Mesodermal cell (in vitro differentiated cells): ENCODE results near the gene FOXK1.
"Not testable (repeated sequence)": the region's sequence is repeated elsewhere in the genome, so short reads cannot be mapped to it uniquely, and the experiment has no call there.

ENCODE experiments used
- H3K27ac ChIP-seq: 2 replicates; pipeline ENCODE4 v1.7.0; 2013; ENCODE audit warnings: mild to moderate bottlenecking, low read depth, low read length, moderate library complexity; ENCODE audit not compliant: severe bottlenecking
- H3K36me3 ChIP-seq: 2 replicates; pipeline ENCODE4 v1.7.1; 2013; ENCODE audit warnings: mild to moderate bottlenecking, low read length, moderate library complexity; ENCODE audit not compliant: control insufficient read depth, insufficient read depth
- H3K4me1 ChIP-seq: one replicate; pipeline ENCODE4 v1.7.1; 2013; ENCODE audit warnings: mild to moderate bottlenecking, low read length; ENCODE audit not compliant: insufficient read depth, control insufficient read depth, poor library complexity, severe bottlenecking
- H3K4me3 ChIP-seq: 2 replicates; pipeline ENCODE4 v1.7.0; 2013; ENCODE audit warnings: low read length, control low read depth, mild to moderate bottlenecking; ENCODE audit not compliant: insufficient read depth, poor library complexity, severe bottlenecking; ENCODE audit errors: extremely low read depth
- H3K9me3 ChIP-seq: 2 replicates; pipeline ENCODE4 v1.7.1; 2013; ENCODE audit warnings: mild to moderate bottlenecking, low read length, moderate library complexity; ENCODE audit not compliant: control insufficient read depth
- WGBS, 2 experiments: methylation state at CpG; one replicate each; pipeline ENCODE4 v1.1.5; 2013; ENCODE audit warnings: missing lambda C conversion rate in 2 of 2; ENCODE audit not compliant: insufficient coverage in 2 of 2; 5-methylcytosine and 5-hydroxymethylcytosine counted together

FOXK1 gene

GRCh38 chr7:4797858-4798705 is 116.0 kb downstream of the FOXK1 start:
- Histone ChIP-seq H3K36me3 (peaks cover 16% of the 10 kb centered on the region), H3K27ac (no peak overlapping the region), H3K9me3 (no peaks in the 10 kb centered on the region), H3K4me1 (no peaks in the 10 kb centered on the region), H3K4me3 (no peak overlapping the region)
- WGBS, 2 experiments = 41 to 44% methylated on average over 32 to 33 of the region's 37 CpGs

DNA sequence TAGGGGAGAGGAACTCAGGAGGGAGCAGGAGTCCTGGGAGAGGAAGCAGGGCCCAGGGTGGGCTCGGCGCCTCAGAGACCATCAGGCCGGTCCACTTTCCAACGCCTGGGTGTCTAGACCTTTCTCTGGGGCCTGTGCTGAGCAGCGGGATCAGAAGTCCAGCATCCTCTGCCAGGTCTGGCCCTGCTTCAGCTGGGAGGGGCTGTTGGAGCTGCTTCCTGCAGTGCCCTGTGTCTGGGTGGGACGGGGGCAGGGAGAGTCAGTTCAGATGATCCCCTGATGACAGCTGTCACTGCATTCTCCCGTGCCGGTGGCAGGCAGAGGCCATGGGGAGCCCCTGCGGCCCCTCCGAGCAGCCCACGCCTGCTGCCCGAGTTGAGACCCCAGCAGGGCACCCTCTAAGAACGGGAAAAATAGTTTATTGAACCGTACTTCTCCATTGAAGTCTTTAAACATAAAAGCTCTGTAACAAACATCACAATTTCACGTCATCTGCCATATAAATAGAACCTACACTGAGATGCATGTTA is 116.7 kb downstream of the FOXK1 start:
- 88 to 92% methylated on average over 14 to 15 of the region's 15 CpGs for WGBS, 2 experiments
- Histone ChIP-seq H3K36me3 (peaks cover 11% of the 10 kb centered on the region), H3K9me3 (no peaks in the 10 kb centered on the region), H3K4me3 (no peak overlapping the region), H3K4me1 (no peaks in the 10 kb centered on the region), H3K27ac (no peak overlapping the region)

GRCh38 chr7:4799508-4800268 is 117.6 kb downstream of the FOXK1 start:
- Histone ChIP-seq H3K36me3 (peaks cover 10% of the 10 kb centered on the region), H3K9me3 (no peaks in the 10 kb centered on the region), H3K27ac (no peak overlapping the region), H3K4me1 (no peaks in the 10 kb centered on the region), H3K4me3 (no peak overlapping the region)
- 84 to 92% methylated on average over 34 to 38 of the region's 39 CpGs for WGBS, 2 experiments

GRCh38 chr7:4800487-4800886 is 118.4 kb downstream of the FOXK1 start:
- Histone ChIP-seq H3K27ac (no peak overlapping the region), H3K4me3 (no peak overlapping the region), H3K36me3 (peaks cover 4% of the 10 kb centered on the region), H3K4me1 (no peaks in the 10 kb centered on the region), H3K9me3 (no peaks in the 10 kb centered on the region)
- WGBS, 2 experiments = 94 to 95% methylated on average over 8 to 10 of the region's 10 CpGs

- no peak overlapping the region for H3K27ac ChIP-seq
- whole genome bisulfite sequencing, 2 experiments = 88 to 90% methylated on average over 18 to 24 of the region's 27 CpGs
- H3K4me1 ChIP-seq = no peaks in the 10 kb centered on the region
- peaks cover 2% of the 10 kb centered on the region for H3K36me3 ChIP-seq
- H3K9me3 ChIP-seq = no peaks in the 10 kb centered on the region
- no peak overlapping the region for H3K4me3 ChIP-seq
Observed at GRCh38 chr7:4800926-4801838, 119.1 kb downstream of the FOXK1 start.

GRCh38 chr7:4801839-4802231 is 119.7 kb downstream of the FOXK1 start:
- Histone ChIP-seq H3K4me1 (no peaks in the 10 kb centered on the region), H3K4me3 (no peak overlapping the region), H3K27ac (no peak overlapping the region), H3K36me3 (no peaks in the 10 kb centered on the region), H3K9me3 (no peaks in the 10 kb centered on the region)
- WGBS, 2 experiments = 90 to 91% methylated on average over 12 to 18 of the region's 18 CpGs

DNA sequence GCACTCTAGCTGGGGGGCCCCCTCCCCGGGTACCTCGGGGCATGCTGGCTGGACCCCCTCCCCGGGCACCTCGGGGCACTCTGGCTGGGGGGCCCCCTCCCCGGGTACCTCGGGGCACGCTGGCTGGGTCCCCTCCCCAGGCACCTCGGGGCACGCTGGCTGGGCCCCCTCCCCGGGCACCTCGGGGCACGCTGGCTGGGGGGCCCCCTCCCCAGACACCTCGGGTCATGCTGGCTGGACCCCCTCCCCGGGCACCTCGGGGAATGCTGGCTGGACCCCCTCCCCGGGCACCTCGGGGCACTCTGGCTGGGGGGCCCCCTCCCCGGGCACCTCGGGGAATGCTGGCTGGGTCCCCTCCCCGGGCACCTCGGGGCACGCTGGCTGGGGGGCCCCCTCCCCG is 120.5 kb downstream of the FOXK1 start:
- not testable (repeated sequence) for H3K36me3 ChIP-seq, H3K9me3 ChIP-seq, H3K27ac ChIP-seq, H3K4me3 ChIP-seq, H3K4me1 ChIP-seq
- WGBS, 2 experiments = 84 to 96% methylated on average over 4 to 9 of the region's 23 CpGs

DNA sequence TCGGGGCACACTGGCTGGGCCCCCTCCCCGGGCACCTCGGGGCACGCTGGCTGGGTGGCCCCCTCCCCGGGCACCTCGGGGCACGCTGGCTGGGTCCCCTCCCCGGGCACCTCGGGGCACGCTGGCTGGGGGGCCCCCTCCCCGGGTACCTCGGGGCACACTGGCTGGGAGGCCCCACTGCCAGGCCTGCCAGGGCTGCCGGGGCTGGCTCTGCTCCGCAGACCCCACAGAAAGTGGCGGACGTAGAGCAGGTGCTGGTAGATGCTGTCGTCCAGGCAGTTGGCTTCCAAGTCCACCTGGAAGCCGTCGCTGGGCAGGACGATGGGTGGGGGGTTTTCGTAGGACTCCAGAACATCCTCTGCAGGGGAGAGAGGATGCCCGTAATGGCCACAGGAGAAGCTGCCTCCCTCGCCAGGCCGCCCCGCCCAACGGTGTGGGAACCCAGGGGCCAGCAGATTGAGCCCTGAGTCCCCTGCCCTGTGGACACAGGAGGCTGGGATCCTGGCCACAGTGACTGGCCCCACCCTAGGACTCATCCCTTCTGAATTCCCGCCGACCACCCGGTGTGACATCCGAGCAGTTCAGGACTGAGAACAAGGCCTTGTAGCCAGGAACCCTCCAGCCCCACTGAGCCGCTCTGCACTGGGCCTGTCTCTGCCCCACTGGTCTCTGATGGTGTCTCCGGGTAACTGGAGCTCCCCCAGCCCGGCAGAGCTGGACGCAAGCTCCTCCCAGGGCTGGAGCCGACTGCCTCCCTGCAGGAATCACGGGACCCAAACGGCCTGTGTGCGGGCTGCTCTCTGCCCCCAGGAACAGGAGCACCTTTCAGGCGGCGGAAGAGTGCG is 121.5 kb downstream of the FOXK1 start:
- Histone ChIP-seq H3K4me3 (no peak overlapping the region), H3K4me1 (no peaks in the 10 kb centered on the region), H3K36me3 (no peaks in the 10 kb centered on the region), H3K9me3 (no peaks in the 10 kb centered on the region), H3K27ac (no peak overlapping the region)
- 80 to 81% methylated on average over 36 to 38 of the region's 41 CpGs for WGBS, 2 experiments

DNA sequence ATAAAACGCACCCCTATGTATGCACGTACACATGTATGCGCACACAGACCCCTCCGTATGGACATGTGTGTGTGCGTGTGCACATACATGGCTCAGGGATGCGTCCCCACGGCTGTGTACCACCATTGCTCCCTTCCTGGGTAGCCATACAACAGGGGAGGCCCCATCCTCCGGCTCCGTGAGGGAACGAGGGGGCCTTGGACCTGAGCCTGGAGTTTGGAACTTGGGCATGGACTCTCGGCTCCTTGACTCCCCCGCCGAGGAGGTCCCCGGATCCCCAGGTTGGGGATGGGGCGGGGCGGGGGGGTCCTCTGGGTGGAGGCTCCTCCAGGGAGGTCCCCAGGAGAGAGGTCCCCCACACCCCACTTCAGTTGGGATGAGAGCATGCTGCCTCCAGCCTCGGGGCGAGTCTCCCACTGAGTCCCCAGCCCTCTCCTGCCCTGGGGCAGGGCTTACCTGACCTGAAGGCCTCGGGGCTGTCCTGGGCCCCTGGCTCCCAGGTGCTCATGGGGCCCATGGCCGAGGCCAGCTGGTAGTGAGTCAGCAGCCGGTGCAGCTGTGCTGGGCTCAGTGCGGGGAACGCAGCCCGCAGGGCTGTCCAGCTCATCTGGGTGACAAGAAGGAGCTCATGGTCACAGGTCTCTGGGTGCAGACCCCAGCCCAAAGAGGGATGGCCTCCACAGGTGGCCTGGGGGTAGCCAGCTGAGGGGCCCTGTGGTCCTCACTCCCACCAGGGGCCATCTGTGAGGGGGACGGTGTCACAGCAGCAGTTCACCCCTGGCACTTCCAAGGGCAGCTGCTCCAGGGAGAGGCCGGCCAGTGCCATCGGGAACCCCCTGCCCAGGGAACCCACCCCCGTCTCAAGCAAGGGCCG is 123.3 kb downstream of the FOXK1 start:
- Histone ChIP-seq H3K4me3 (no peak overlapping the region), H3K4me1 (no peaks in the 10 kb centered on the region), H3K9me3 (no peaks in the 10 kb centered on the region), H3K36me3 (no peaks in the 10 kb centered on the region), H3K27ac (no peak overlapping the region)
- 89% methylated on average over 18 to 27 of the region's 29 CpGs for WGBS, 2 experiments
